Sigmoid colon (tissue), 7 donors: ENCODE measurements around the gene SLC39A13. TPM values are rescaled to one million over a fixed set of nuclear protein-coding genes. Genes with fewer than 3 reads are reported as not detected.

ENCODE experiments used
- DNase-seq: peaks from one replicate; pipeline ENCODE4 v3.0.0-alpha.2; 2019
- H3K27ac ChIP-seq, 4 donors: fragments of 200-600 bp; sonication (generic); one replicate each; pipeline ENCODE4 v1.5.1; 2016 to 2019; ENCODE audit warnings: mild to moderate bottlenecking in 1 of 4
- H3K27me3 ChIP-seq, 3 donors: fragments of 200-600 bp; sonication (generic); one replicate each; pipeline ENCODE4 v1.5.1; 2019; ENCODE audit warnings: mild to moderate bottlenecking in 1 of 3
- H3K36me3 ChIP-seq, 4 donors: fragments of 200-600 bp; sonication (generic); one replicate each; pipeline ENCODE4 v1.5.1; 2016 to 2019
- H3K4me1 ChIP-seq, 4 donors: fragments of 200-600 bp; sonication (generic); one replicate each; pipeline ENCODE4 v1.5.1; 2017 to 2019
- H3K4me3 ChIP-seq, 4 donors: fragments of 200-600 bp; sonication (generic); one replicate each; pipeline ENCODE4 v1.5.1; 2017 to 2019; ENCODE audit warnings: mild to moderate bottlenecking in 2 of 4, moderate library complexity in 1 of 4
- H3K9me3 ChIP-seq, 4 donors: fragments of 200-600 bp in 3 of 4; sonication (generic) in 3 of 4; one replicate each; pipeline versions ENCODE4 v1.5.1 to v1.6.1; 2013 to 2019
- EP300 ChIP-seq, 4 donors: sonication (generic); formaldehyde crosslinking; IDR thresholded peaks; one replicate each; pipeline ENCODE4 v1.6.1; 2017; ENCODE audit warnings: antibody characterized with exemption in 4 of 4
- POLR2A ChIP-seq, 2 donors: fragments of 450-650 bp; IDR thresholded peaks; one replicate each; pipeline ENCODE4 v1.6.1; 2016; ENCODE audit warnings: antibody characterized with exemption in 2 of 2, mild to moderate bottlenecking in 2 of 2, moderate library complexity in 2 of 2
- POLR2AphosphoS5 ChIP-seq, 4 donors: sonication (generic); formaldehyde crosslinking; IDR thresholded peaks; one replicate each; pipeline ENCODE4 v1.6.1; 2017; ENCODE audit warnings: antibody characterized with exemption in 4 of 4
- WGBS, 2 donors: extraction: QIAGEN DNeasy Blood & Tissue Kit; methylation state at CpG; one replicate each; pipeline ENCODE4 v1.1.7; 2013; 5-methylcytosine and 5-hydroxymethylcytosine counted together
- intact Hi-C: fragments of 100-400 bp; cut with DNase I; formaldehyde crosslinking; loops from one replicate; pipeline ENCODE4 v1.15.1; 2023
- polyA plus RNA-seq, 3 donors: library from polyadenylated mRNA; stranded (reverse); fragments of 200-250 nt; gene quantifications; one replicate each; pipeline ENCODE4 v1.2.3, GENCODE V29; 2013
- total RNA-seq, 4 donors: library from RNA; depleted of rRNA; stranded (reverse); fragments of >200 nt; gene quantifications; one replicate each; pipeline ENCODE4 v1.1.0, GENCODE V29; 2016
- TF ChIP-seq, protein P1 (sequence below), 4 experiments: fragments of 450-650 bp in 3 of 4; fragments of 200-600 bp in 1 of 4; IDR thresholded peaks; one replicate each; pipeline ENCODE4 v1.5.1; 2016 to 2019; ENCODE audit warnings: antibody characterized with exemption in 4 of 4, mild to moderate bottlenecking in 3 of 4, moderate library complexity in 2 of 4
- donor health status: healthy with polysubstance abuse.
- donor health status: Bipolar disorder and iron deficiency.
- donor health status: healthy.

Gene SLC39A13
- total and polyA plus RNA-seq, 7 donors: 4.6 to 87.5 (median 38.2) TPM

DNA sequence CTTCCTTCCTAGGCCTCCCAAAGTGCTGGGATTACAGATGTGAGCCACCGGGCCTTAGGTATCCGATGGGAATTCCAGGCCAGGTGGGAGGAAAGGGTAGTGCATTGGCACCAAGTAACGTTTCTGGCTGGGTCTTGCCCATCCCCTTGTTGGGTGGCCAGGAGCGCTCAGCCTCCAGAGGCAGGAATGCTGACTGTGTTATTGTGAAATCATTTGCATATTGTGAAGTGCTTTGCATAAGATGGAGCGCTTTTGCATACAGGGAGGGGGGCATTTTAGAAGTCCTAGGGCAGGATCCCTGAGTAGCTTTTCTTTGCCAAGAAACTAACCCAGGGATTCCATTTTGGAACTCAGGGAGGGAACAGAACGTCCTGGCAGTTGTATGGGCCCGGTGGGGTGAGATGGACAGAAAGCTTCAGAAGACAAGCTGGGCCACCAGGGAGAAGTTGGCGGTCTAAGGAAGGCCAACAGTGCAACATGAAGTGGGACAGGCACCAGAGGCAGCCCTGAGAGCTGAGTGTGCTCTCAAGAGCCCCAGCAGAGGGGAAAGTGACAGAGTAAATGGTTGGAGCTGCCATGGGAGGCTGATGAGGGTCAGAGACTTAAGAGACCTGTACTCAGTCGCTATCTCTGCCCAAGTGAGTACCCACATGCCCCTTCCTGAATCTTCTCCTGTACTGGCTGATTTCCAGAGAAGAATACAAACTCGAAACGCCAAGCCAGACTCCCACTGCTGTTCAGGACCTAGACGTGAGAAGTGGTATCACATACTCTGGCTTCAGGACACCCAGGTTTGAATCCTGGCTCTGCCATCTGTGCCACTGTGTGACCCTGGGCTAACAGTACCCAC lies 1.3 kb upstream of the SLC39A13 start:
- Histone ChIP-seq H3K9me3 (no peaks in the 10 kb centered on the region), H3K36me3 (peaks cover 0 to 21% (median 8%) of the 10 kb centered on the region in 4 donors), H3K27ac (peak overlapping the region; percentile 84 to 96 (median 95)), H3K4me3 (peak overlapping the region; percentile 40 to 83 (median 66)), H3K27me3 (no peaks in the 10 kb centered on the region), H3K4me1 (peaks cover 0 to 43% (median 29%) of the 10 kb centered on the region in 4 donors)
- intact Hi-C loops: loop anchor here (2.0 to 5.0 kb wide), 6 partner anchors 32 to 440 kb away; partner anchors contain the start of genes FNBP4, KBTBD4, MADD and NDUFS3
- TF ChIP-seq POLR2A (IDR thresholded peaks at IDR 0.05): no peak
- TF ChIP-seq, protein P1, sequence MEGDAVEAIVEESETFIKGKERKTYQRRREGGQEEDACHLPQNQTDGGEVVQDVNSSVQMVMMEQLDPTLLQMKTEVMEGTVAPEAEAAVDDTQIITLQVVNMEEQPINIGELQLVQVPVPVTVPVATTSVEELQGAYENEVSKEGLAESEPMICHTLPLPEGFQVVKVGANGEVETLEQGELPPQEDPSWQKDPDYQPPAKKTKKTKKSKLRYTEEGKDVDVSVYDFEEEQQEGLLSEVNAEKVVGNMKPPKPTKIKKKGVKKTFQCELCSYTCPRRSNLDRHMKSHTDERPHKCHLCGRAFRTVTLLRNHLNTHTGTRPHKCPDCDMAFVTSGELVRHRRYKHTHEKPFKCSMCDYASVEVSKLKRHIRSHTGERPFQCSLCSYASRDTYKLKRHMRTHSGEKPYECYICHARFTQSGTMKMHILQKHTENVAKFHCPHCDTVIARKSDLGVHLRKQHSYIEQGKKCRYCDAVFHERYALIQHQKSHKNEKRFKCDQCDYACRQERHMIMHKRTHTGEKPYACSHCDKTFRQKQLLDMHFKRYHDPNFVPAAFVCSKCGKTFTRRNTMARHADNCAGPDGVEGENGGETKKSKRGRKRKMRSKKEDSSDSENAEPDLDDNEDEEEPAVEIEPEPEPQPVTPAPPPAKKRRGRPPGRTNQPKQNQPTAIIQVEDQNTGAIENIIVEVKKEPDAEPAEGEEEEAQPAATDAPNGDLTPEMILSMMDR (IDR thresholded peaks at IDR 0.05): no peak
- no peak for TF ChIP-seq EP300 (IDR thresholded peaks at IDR 0.05)
- TF ChIP-seq POLR2AphosphoS5 (IDR thresholded peaks at IDR 0.05): no peak
- peak; percentile 70 for DNase-seq
- 61 to 66% methylated on average over 12 of the region's 12 CpGs for WGBS, 2 donors

DNA sequence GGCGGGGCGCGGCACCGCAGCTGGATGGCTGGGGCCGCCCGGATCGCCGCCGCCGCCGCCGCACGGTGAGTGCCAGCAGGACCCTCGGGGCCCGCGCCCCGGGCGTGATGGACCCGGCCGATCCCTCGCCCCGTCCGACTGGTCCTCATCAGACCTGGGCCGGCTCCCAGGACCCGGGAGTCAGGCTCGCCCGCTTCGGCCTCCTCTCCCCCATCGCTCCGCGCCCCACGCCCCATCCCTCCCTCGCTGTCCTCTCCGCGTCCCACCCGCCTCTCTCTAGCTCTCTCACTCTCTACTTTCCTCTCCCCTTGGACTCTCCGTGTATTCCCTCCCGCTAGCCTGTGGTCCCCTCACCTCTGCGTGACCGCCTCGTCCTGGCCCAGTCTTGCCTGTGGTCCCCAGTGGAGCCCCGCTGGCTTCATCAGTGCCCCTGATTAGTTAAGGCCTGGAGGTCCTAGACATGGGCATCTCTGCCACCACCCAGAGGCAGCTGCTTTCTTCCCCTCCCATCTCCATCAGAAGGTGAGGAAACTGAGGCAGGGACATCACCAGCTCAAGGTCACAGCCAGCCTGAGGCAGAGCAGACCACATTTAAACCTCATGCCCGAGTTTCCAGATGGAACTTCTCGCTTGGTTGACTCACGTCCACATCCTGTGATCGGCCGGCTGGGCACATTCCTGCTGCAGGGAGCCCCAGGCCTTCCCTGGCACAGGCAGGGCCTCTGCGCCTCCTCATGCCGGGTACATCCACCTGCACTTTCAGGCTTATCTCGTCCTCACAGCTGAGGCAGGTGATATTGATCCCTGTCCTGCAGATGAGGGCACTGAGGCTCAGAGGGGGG lies 429 bp downstream of the SLC39A13 start:
- 6 to 11% methylated on average over 50 of the region's 50 CpGs for WGBS, 2 donors
- no peaks in the 10 kb centered on the region for H3K27me3 ChIP-seq
- peaks cover 2 to 37% (median 14%) of the 10 kb centered on the region in 4 donors for H3K36me3 ChIP-seq
- peak; percentile 85 for DNase-seq
- H3K27ac ChIP-seq: peak overlapping the region; percentile 84 to 96 (median 95)
- H3K4me3 ChIP-seq: peak overlapping the region; percentile 61 to 85 (median 77)
- intact Hi-C loops: loop anchor here (1.0 to 5.0 kb wide), 6 partner anchors 17 to 438 kb away; partner anchors contain the start of genes FNBP4, KBTBD4, MADD and NDUFS3
- peaks cover 0 to 51% (median 34%) of the 10 kb centered on the region in 4 donors for H3K4me1 ChIP-seq
- TF ChIP-seq, protein P1 (IDR thresholded peaks at IDR 0.05): no peak
- TF ChIP-seq EP300 (IDR thresholded peaks at IDR 0.05) (no peak), POLR2A (IDR thresholded peaks at IDR 0.05) (no peak), POLR2AphosphoS5 (IDR thresholded peaks at IDR 0.05) (peak in 2 of 4 donors; percentile 31 to 60)
- no peaks in the 10 kb centered on the region for H3K9me3 ChIP-seq

DNA sequence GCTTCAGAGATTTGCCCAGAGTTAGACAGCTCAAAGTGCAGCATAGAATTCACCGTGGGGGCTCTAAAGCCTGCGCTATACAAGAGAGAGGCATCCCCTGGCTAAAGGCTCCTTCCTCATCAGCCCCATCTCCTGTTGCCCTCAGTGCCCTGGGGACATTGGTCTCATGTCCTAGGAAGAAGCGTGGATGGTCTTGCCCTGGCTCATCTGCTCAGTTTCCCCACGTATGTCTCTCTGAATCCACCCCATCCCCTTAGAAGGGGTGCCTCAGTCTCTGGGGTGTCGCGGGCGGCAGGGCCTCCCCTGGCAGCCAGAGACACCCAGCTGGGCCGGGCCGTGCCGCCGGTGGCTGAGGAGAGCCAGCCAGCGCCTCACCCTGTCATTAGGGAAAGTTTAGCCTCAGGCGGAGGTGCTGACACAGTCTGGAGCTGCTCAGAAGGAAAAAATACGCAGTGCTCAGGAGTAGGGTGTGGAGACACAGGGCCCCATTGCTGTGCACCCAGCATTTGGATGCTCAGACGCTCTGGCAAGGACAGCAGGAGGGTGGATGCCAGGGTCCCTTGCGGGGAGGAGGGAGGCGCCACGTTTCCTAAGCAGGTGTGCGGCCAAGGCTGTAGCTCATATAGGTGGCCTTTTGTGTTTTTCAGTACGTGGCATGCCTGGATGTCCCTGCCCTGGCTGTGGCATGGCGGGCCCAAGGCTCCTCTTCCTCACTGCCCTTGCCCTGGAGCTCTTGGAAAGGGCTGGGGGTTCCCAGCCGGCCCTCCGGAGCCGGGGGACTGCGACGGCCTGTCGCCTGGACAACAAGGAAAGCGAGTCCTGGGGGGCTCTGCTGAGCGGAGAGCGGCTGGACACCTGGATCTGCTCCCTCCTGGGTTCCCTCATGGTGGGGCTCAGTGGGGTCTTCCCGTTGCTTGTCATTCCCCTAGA lies 1.3 kb downstream of the SLC39A13 start:
- Histone ChIP-seq H3K36me3 (peaks cover 2 to 46% (median 22%) of the 10 kb centered on the region in 4 donors), H3K4me1 (peaks cover 0 to 60% (median 42%) of the 10 kb centered on the region in 4 donors), H3K9me3 (no peaks in the 10 kb centered on the region), H3K27ac (peak overlapping the region; percentile 84 to 96 (median 95)), H3K27me3 (no peaks in the 10 kb centered on the region), H3K4me3 (peak overlapping the region; percentile 61 to 85 (median 77))
- WGBS, 2 donors: 86 to 88% methylated on average over 31 of the region's 31 CpGs
- intact Hi-C loops: loop anchor here (5.0 kb wide), 5 partner anchors 137 to 438 kb away; partner anchors contain the start of genes FNBP4, KBTBD4, MADD and NDUFS3
- TF ChIP-seq POLR2AphosphoS5 (IDR thresholded peaks at IDR 0.05) (no peak), EP300 (IDR thresholded peaks at IDR 0.05) (no peak)
- TF ChIP-seq, protein P1 (IDR thresholded peaks at IDR 0.05): no peak
- no peak for DNase-seq
